GM12872 (cell line): ENCODE results near the gene GMDS.

Experiments
- TF ChIP-seq, protein P1 (sequence below): IDR thresholded peaks from 3 replicates; pipeline ENCODE4 v1.5.1; 2011; ENCODE audit warnings: low read depth, mild to moderate bottlenecking, low read length, moderate library complexity; ENCODE audit not compliant: insufficient read depth

Gene GMDS

DNA sequence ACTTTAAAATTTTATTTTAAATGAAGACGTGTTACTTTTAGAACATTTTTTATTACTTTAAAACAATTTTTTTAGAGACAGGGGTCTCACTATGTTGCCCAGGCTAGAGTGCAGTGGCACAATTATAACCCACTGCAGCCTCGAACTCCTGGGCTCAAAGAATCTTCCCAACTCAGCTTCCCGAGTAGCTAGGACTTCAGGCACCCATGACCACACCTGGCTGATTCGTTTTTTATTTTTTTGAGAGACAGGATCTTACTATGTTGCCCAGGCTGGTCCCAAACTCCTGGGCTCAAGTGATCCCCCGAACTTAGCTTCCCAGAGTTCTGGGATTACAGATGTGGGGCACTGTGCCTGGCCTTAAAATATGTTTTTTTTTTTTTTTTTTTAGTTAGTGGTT, 287.7 kb downstream of the GMDS start:
- TF ChIP-seq, protein P1, sequence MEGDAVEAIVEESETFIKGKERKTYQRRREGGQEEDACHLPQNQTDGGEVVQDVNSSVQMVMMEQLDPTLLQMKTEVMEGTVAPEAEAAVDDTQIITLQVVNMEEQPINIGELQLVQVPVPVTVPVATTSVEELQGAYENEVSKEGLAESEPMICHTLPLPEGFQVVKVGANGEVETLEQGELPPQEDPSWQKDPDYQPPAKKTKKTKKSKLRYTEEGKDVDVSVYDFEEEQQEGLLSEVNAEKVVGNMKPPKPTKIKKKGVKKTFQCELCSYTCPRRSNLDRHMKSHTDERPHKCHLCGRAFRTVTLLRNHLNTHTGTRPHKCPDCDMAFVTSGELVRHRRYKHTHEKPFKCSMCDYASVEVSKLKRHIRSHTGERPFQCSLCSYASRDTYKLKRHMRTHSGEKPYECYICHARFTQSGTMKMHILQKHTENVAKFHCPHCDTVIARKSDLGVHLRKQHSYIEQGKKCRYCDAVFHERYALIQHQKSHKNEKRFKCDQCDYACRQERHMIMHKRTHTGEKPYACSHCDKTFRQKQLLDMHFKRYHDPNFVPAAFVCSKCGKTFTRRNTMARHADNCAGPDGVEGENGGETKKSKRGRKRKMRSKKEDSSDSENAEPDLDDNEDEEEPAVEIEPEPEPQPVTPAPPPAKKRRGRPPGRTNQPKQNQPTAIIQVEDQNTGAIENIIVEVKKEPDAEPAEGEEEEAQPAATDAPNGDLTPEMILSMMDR, result no peak

DNA sequence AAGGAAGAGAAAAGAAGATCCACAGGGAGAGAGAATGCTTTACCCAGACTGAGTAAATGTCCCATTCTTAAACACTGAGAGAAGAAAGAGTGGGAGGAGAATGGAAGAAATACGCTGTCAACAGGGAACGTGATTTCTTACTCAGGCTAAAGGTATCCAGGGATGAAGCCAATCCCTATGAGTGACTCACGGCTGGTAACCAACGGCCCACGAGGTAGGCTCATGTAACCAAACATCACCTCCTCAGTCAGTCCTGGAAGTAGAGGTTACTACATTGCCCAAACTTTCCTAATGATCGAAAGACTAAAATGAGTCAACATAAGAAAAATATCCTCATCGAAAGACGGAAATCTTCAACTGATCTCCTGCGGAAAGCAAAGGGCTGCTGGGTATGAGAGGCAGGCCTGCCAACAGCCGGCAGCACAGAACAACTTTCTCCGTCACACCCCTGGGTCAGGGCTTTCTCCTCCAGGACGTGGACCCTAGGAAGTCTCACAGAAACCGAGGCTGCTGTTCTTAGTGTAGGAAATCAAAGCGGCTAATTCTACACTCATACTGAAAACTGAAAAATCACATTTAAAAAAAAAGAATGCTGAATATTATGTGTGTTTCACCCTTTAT, 292.6 kb downstream of the GMDS start:
- TF ChIP-seq, protein P1, result no peak

DNA sequence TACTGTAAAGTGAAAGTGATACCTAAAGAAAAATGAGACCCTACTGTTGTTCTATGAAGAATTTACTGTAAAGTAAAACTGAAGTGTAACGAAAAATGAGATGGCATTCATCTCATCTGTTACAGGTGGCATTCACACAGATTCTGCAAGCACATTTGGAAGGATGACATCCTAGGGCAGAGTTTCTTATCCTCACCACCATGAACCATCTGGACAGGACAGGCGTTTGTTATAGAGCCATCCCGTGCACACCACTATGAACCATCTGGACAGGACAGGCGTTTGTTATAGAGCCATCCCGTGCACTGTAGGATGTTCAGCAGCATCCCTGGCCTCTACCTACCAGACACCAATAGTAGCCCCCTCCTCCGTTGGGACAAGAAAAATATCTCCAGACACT, 294.8 kb downstream of the GMDS start:
- TF ChIP-seq, protein P1, result no peak

DNA sequence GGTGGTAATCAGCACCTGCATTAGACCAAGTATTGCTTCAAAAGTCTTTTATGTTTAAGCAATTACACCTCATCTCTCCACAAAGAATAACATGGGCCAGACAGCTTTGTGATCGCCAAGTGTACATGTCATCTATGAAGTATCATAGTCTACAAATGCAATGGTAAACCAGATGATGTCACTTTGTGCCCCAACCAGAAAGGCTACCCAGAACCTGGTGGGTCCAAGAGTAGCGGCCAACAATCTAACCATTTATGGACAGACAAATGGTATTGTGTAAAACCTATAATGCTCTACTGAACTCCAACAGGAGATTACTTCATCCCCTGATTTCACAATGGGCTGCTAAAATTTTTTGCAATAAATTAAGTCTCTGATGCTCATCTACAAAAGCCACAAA, 295.9 kb downstream of the GMDS start:
- TF ChIP-seq, protein P1, result no peak

DNA sequence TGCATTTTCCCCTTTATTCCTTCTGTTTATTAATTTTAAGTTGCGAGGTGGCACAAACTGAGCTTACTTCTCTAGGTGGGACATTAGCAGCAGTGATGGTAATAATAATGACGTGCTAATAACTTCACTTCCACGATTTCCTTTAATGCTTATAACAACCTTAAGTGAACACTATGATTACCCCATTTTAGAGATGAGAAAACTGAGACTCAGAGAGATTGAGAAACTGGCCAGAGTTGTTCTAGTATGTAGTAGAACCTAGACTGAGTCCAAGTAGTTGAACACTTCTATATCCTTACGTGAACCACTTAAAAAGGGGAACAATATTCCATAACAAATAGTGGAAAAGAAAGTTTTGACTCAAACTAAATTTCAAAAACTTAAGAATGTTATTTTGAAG, 297.5 kb downstream of the GMDS start:
- TF ChIP-seq, protein P1, result no peak

DNA sequence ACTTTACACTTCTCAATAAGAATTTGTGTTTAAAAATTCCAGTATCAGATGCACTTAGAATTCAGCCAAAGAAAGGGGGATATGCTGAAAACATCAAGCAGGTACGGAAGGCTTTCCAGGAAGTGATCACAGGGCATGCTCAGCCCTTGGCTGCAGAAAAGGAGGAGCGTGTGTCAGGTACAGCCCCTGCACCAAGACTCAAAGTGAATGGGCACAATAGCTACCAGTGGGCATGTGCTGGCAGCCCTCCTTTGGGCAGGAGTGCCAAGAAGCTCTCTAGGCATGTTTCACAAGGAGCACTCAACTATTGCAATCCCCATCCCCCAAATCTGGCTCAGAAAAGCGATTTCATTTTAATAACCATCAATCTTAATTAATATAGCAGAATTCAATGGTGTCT, 298.8 kb downstream of the GMDS start:
- TF ChIP-seq, protein P1, result no peak

DNA sequence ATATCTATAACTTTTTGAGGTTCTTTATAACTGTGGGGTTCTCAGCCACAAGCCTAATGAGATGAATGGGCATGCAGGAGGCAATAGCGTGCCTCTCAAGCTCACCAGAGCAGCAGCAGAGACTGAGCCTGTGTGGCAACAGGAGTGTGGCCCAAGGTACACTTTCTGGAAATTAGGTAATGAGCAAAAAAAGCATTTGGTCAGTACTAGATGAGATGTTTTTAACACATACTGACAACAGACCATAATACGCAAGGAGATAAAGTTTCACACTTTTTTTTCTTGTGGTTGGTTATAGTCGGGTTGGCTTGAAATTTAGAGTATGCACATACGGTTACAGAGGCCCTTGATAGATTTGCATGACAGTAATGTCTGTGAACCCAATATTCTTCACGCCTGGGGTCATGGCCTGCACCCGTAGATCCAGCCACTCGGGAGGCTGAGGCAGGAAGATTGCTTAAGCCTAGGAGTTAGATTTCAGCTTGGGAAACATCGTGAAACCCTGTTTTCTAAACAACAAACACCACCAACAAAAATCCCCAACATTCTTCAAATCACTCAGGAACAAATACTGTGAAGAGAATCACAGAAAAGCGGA, 300.1 kb downstream of the GMDS start:
- TF ChIP-seq, protein P1, result no peak
